Smooth muscle cell (in vitro differentiated cells): ENCODE results near the gene OCLN. TPM values are rescaled to one million over a fixed set of nuclear protein-coding genes. Genes with fewer than 3 reads are reported as not detected.
A peak's percentile ranks its signal among the peaks of the same experiment; 100 is the strongest.

ENCODE experiments used
- DNase-seq: peaks from one replicate; lab custom pipeline; 2025; ENCODE audit not compliant: unreplicated experiment; lab: John Stamatoyannopoulos, UW
- H2AFZ ChIP-seq: fragments of 200-600 bp; sonication (generic); 2 replicates; pipeline ENCODE4 v1.6.0; 2016; ENCODE audit warnings: antibody characterized with exemption, low read depth, mild to moderate bottlenecking
- H3F3A ChIP-seq: fragments of 200-600 bp; sonication (generic); 2 replicates; pipeline ENCODE4 v1.6.0; 2017; ENCODE audit warnings: antibody characterized with exemption, low read depth
- H3K27ac ChIP-seq: fragments of 200-600 bp; sonication (generic); 2 replicates; pipeline ENCODE4 v1.5.1; 2016; ENCODE audit warnings: low read depth, mild to moderate bottlenecking
- H3K27me3 ChIP-seq: fragments of 200-600 bp; sonication (generic); 2 replicates; pipeline ENCODE4 v1.6.1; 2016; ENCODE audit warnings: low read depth, mild to moderate bottlenecking
- H3K36me3 ChIP-seq: fragments of 200-600 bp; sonication (generic); 2 replicates; pipeline ENCODE4 v1.5.1; 2016; ENCODE audit warnings: low read depth
- H3K4me1 ChIP-seq: fragments of 200-600 bp; sonication (generic); 2 replicates; pipeline ENCODE4 v1.5.1; 2016; ENCODE audit warnings: low read depth
- H3K4me2 ChIP-seq: fragments of 200-600 bp; sonication (generic); 2 replicates; pipeline ENCODE4 v1.6.0; 2016; ENCODE audit warnings: mild to moderate bottlenecking
- H3K4me3 ChIP-seq: fragments of 200-600 bp; sonication (generic); 2 replicates; pipeline ENCODE4 v1.5.1; 2016; ENCODE audit warnings: mild to moderate bottlenecking
- H3K79me2 ChIP-seq: fragments of 200-600 bp; sonication (generic); 2 replicates; pipeline ENCODE4 v1.6.0; 2016; ENCODE audit warnings: low read depth, mild to moderate bottlenecking
- H3K9ac ChIP-seq: fragments of 200-600 bp; sonication (generic); 2 replicates; pipeline ENCODE4 v1.6.0; 2016; ENCODE audit warnings: low read depth
- H3K9me3 ChIP-seq: fragments of 200-600 bp; sonication (generic); replicated peaks from 2 replicates; pipeline ENCODE4 v1.5.1; 2016; ENCODE audit warnings: low read depth
- H4K20me1 ChIP-seq: fragments of 200-600 bp; sonication (generic); 2 replicates; pipeline ENCODE4 v1.6.0; 2016; ENCODE audit warnings: low read depth
- CTCF ChIP-seq: fragments of 200-600 bp; sonication (generic); IDR thresholded peaks from 2 replicates; pipeline ENCODE4 v1.5.1; 2017; ENCODE audit warnings: borderline replicate concordance, mild to moderate bottlenecking, antibody characterized with exemption; ENCODE audit not compliant: insufficient read depth, poor library complexity, severe bottlenecking
- WGBS: methylation state at CpG from one replicate; pipeline ENCODE4 v1.1.7; 2016; ENCODE audit warnings: low lambda C conversion rate; 5-methylcytosine and 5-hydroxymethylcytosine counted together
- polyA plus RNA-seq: library from polyadenylated mRNA; unstranded; fragments of >200 nt; fragmentation: Nextera tagmentation; extraction: Ambion mirVana; gene quantifications from 2 replicates; pipeline ENCODE4 v1.2.1, GENCODE V29; 2016
- total RNA-seq: library from RNA; depleted of rRNA; stranded (reverse); fragments of >200 nt; gene quantifications from 2 replicates; pipeline ENCODE4 v1.2.3, GENCODE V29; 2014

OCLN gene
- total and polyA plus RNA-seq, 2 experiments from 2014 or later = 0.94 to 10.4 TPM

DNA sequence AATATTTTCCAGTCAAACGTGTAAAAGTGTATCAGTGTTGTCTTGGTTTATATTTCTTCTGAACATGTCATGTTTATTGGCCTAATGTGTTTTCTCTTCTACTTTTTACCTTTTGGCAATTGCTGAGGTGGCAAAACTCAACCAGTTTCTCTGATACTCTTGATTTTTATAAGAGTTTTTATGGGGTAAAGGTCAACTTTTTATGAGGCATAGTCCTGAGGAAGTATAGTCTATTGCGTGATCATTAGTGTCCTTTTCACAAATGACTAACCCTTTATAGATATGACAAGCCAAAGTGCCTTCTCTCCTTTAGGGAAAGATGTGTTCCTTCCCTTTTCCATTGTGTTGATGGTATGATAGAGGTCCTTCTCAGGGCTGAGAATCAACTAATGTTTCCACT, 32.9 kb downstream of the OCLN start:
- 86% methylated on average over 2 of the region's 2 CpGs for WGBS

DNA sequence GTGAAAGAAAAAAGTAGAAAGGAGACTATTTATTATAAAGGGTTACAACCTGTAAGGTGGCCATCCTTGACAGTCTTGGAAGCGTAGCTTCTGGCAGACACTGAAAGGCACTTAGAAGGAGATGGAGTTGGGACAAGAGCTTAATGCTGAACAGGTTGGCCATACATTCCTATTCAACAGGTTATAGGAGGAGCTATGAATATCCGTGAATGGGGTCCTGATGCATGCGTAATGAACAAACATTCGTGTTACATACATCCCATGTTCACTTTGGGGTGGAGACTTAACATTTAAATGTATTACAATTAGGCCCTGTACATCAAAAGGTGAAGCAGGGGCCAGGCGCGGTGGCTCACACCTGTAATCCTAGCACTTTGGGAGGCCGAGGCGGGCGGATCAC, 34.1 kb downstream of the OCLN start:
- Histone ChIP-seq H2AFZ (no peak overlapping the region), H3K36me3 (no peaks in the 10 kb centered on the region), H3K4me1 (no peaks in the 10 kb centered on the region), H3K27me3 (peaks cover 4% of the 10 kb centered on the region), H3K4me2 (no peak overlapping the region), H4K20me1 (no peaks in the 10 kb centered on the region), H3K27ac (no peak overlapping the region), H3K9me3 (no peaks in the 10 kb centered on the region), H3K79me2 (no peaks in the 10 kb centered on the region), H3K9ac (no peak overlapping the region), H3K4me3 (no peak overlapping the region), H3F3A (no peaks in the 10 kb centered on the region)
- DNase-seq = no peak
- TF ChIP-seq CTCF = no peak
- 96% methylated on average over 9 of the region's 9 CpGs for WGBS

More for the DNA sequence above, 32.9 kb downstream of the OCLN start:
- no peaks in the 10 kb centered on the region for H4K20me1 ChIP-seq
- peaks cover 3% of the 10 kb centered on the region for H3K27me3 ChIP-seq
- H3K79me2 ChIP-seq = no peaks in the 10 kb centered on the region
- no peaks in the 10 kb centered on the region for H3K4me1 ChIP-seq
- no peak overlapping the region for H3K4me3 ChIP-seq
- H2AFZ ChIP-seq = no peak overlapping the region
- no peak overlapping the region for H3K4me2 ChIP-seq
- H3K36me3 ChIP-seq = no peaks in the 10 kb centered on the region
- no peak overlapping the region for H3K27ac ChIP-seq
- TF ChIP-seq CTCF = no peak
- H3K9me3 ChIP-seq = no peaks in the 10 kb centered on the region
- no peak for DNase-seq
- no peak overlapping the region for H3K9ac ChIP-seq
- peaks cover 3% of the 10 kb centered on the region for H3F3A ChIP-seq

DNA sequence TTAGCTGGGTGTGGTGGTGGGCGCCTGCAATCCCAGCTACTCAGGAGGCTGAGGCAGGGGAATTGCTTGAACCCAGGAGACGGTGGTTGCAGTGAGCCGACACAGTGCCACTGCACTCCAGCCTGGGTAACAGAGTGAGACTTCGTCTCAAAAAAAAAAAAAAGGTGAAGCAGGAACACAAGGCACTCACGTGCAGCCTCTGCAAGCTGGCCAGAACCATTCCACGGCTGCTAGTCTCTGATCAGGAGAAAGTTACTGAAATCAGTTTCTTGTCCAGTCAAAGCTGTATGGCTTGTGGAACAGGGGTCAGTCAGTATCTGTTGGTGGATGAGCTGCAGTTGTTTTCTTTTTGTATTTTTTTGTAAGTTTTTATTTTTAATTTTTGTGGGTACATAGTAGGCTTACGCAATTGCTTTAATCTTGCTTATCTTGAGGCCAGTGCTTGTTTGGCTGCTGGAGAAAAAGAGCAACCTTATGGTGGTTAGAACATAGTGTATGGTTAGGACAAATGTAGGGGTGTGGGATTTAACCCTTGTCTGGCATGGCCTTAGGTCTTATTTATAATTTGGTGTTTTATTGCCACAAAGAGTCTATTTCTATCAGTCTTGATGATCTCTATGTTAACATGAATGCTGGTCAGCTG, 34.7 kb downstream of the OCLN start:
- H3K79me2 ChIP-seq = no peaks in the 10 kb centered on the region
- no peaks in the 10 kb centered on the region for H3K9me3 ChIP-seq
- H3F3A ChIP-seq = no peaks in the 10 kb centered on the region
- H3K9ac ChIP-seq = no peak overlapping the region
- H3K36me3 ChIP-seq = no peaks in the 10 kb centered on the region
- no peaks in the 10 kb centered on the region for H4K20me1 ChIP-seq
- 78% methylated on average over 7 of the region's 7 CpGs for WGBS
- TF ChIP-seq CTCF = no peak
- H2AFZ ChIP-seq = no peak overlapping the region
- no peaks in the 10 kb centered on the region for H3K4me1 ChIP-seq
- no peak overlapping the region for H3K4me3 ChIP-seq
- no peak for DNase-seq
- H3K27ac ChIP-seq = peak overlapping the region; percentile 33
- peaks cover 4% of the 10 kb centered on the region for H3K27me3 ChIP-seq
- peak overlapping the region; percentile 15 for H3K4me2 ChIP-seq

DNA sequence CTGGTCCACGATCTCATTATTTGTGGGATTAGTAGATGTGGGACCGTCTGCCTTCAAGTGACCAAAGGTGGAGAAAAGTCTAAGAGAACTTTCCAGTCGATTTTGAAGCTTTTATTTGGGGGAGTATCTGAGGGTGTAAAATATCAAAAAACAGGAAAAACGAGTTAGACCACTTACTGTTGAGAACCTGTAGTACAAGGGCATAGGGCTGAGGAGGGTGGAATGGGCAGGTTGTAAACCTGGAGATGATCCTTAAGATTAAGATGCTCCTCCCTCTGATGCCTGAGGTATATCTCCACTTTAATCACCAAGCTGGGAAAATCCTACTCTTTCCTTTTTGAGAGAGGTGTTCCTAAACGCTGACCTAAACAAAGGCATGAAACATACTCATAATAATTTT, 35.4 kb downstream of the OCLN start:
- H3F3A ChIP-seq = no peaks in the 10 kb centered on the region

More for the DNA sequence above, 35.4 kb downstream of the OCLN start:
- 63% methylated on average over 5 of the region's 5 CpGs for WGBS
- Histone ChIP-seq H3K9ac (no peak overlapping the region), H3K27me3 (peaks cover 4% of the 10 kb centered on the region), H3K27ac (peak overlapping the region; percentile 33), H3K9me3 (no peaks in the 10 kb centered on the region), H3K79me2 (no peaks in the 10 kb centered on the region), H3K36me3 (no peaks in the 10 kb centered on the region), H3K4me2 (peak overlapping the region; percentile 15), H4K20me1 (no peaks in the 10 kb centered on the region), H3K4me3 (no peak overlapping the region), H2AFZ (no peak overlapping the region), H3K4me1 (no peaks in the 10 kb centered on the region)
- no peak for DNase-seq
- TF ChIP-seq CTCF = no peak
